Measurements from ENCODE around the gene CLSTN1.
"Not testable (repeated sequence)": the region's sequence is repeated elsewhere in the genome, so short reads cannot be mapped to it uniquely, and the experiment has no call there.

Gene CLSTN1

DNA sequence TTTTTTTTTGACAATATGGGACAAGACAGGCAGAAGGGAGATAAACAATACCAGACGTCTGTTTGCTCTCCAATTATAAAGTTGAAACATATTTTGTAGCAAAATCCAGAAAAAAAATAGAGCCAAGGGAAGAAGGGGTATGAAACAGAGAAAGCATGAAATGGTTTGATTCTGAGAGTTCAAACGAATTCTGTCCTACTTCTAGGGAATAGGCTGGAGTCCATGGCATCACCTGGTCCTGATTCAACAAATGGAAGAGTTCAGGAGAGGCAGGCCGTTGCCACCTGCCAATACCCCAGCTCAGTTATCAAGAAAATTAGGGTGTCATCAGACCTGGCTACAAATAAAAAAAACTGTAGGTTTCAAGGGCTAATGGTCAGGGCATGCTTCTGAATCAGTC is 71.8 kb downstream of the CLSTN1 start:
- CTCF ChIA-PET = interaction anchor here (0.6 to 1.5 kb wide), 4 partner anchors 9 to 998 kb away, joined by 3 to 5 read pairs (median 3); no protein-coding TSS in a partner anchor
- no peak for DNase-seq (ENCODE audit: low read depth, low spot score)
- TF ChIP-seq, protein P1, sequence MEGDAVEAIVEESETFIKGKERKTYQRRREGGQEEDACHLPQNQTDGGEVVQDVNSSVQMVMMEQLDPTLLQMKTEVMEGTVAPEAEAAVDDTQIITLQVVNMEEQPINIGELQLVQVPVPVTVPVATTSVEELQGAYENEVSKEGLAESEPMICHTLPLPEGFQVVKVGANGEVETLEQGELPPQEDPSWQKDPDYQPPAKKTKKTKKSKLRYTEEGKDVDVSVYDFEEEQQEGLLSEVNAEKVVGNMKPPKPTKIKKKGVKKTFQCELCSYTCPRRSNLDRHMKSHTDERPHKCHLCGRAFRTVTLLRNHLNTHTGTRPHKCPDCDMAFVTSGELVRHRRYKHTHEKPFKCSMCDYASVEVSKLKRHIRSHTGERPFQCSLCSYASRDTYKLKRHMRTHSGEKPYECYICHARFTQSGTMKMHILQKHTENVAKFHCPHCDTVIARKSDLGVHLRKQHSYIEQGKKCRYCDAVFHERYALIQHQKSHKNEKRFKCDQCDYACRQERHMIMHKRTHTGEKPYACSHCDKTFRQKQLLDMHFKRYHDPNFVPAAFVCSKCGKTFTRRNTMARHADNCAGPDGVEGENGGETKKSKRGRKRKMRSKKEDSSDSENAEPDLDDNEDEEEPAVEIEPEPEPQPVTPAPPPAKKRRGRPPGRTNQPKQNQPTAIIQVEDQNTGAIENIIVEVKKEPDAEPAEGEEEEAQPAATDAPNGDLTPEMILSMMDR (IDR thresholded peaks at IDR 0.05; ENCODE audit: insufficient read depth, low read length, missing control alignments) = no peak
- POLR2A ChIA-PET = no interaction called here
- no peak overlapping the region for H3K4me3 ChIP-seq (ENCODE audit: low read depth, low read length)

GRCh38 chr1:9749361-9749760 is 74.4 kb downstream of the CLSTN1 start:
- H3K4me3 ChIP-seq (ENCODE audit: low read depth, low read length) = no peak overlapping the region
- DNase-seq (ENCODE audit: low read depth, low spot score) = no peak
- POLR2A ChIA-PET = no interaction called here
- CTCF ChIA-PET = interaction anchor here (1.2 kb wide), 1 partner anchor 24 kb away, joined by 4 read pairs; no protein-coding TSS in a partner anchor
- TF ChIP-seq, protein P1 (IDR thresholded peaks at IDR 0.05; ENCODE audit: insufficient read depth, low read length, missing control alignments) = no peak

- POLR2A ChIA-PET = not testable (repeated sequence)
- CTCF ChIA-PET = interaction anchor here (3.8 kb wide), 1 partner anchor 22 kb away, joined by 21 read pairs; no protein-coding TSS in a partner anchor
Measured at GRCh38 chr1:9748391-9748790, 75.4 kb downstream of the CLSTN1 start.

GRCh38 chr1:9746651-9747050 is 77.1 kb downstream of the CLSTN1 start:
- ChIA-PET CTCF (interaction anchor here (1.1 to 3.8 kb wide), 3 partner anchors 21 to 121 kb away, joined by 3 to 21 read pairs (median 4); no protein-coding TSS in a partner anchor), POLR2A (no interaction called here)
- no peak overlapping the region for H3K4me3 ChIP-seq (ENCODE audit: low read depth, low read length)
- DNase-seq (ENCODE audit: low read depth, low spot score) = no peak
- TF ChIP-seq, protein P1 (IDR thresholded peaks at IDR 0.05; ENCODE audit: insufficient read depth, low read length, missing control alignments) = no peak

More at GRCh38 chr1:9748391-9748790, 75.4 kb downstream of the CLSTN1 start:
- DNase-seq (ENCODE audit: low read depth, low spot score); H3K4me3 ChIP-seq (ENCODE audit: low read depth, low read length): not testable (repeated sequence)

DNA sequence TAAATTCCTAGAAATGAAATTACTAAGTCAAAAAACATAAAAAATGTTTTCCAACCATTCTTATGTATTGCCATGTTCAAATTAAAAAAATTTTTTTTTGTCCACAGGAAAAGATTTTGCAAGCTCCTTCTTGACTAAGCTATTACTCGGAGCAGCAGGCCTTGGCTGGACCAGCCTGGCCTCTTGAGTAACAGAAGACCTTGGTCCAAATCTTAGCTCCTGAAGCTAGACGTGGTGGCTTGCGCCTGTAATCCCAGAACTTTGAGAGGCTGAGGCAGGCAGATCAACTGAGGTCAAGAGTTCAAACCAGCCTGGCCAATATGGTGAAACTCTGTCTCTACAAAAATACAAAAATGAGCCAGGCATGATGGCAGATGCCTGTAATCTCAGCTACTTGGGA is 77.6 kb downstream of the CLSTN1 start:
- TF ChIP-seq, protein P1 (IDR thresholded peaks at IDR 0.05; ENCODE audit: insufficient read depth, low read length, missing control alignments) = no peak
- ChIA-PET POLR2A (no interaction called here), CTCF (interaction anchor here (1.1 to 3.8 kb wide), 3 partner anchors 20 to 122 kb away, joined by 3 to 21 read pairs (median 4); no protein-coding TSS in a partner anchor)
- H3K4me3 ChIP-seq (ENCODE audit: low read depth, low read length) = no peak overlapping the region
- no peak for DNase-seq (ENCODE audit: low read depth, low spot score)

DNA sequence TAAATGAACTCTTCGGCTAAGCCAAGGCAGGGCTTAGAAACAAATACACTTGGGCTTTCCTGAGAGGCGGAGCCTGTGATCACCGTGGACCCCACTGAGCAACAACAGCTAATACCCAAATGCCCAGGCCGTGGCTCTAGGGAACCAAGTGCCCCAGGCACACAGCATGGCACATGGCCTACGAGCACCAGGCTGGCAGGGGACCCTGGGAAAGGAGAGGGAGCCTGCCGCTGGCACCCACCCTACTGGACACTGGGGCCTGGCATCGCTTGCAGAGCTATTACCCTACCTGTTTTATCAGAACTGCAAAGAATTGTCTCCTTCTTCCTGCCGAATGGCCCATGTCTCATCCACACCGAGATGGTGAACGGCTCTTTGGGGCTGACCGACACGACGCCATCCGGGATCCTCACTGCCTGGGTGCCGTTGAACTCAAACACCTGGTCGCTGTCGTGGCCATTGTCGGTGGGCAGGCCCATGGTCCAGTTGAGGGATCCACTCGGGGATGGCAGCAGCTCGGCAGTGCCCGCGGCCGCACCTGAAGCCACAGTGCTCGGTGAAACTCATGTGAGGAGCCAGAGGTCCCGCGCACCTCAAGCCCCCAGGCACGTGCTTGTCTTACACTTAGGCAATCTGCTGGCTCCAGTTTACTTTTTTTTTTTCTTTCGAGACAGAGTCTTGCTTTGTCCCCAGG is 79.5 kb downstream of the CLSTN1 start:
- ChIA-PET CTCF (interaction anchor here (0.9 to 4.0 kb wide), 3 partner anchors 18 to 117 kb away, joined by 3 to 19 read pairs (median 3); no protein-coding TSS in a partner anchor), POLR2A (no interaction called here)
- TF ChIP-seq, protein P1 (IDR thresholded peaks at IDR 0.05; ENCODE audit: insufficient read depth, low read length, missing control alignments) = no peak
- no peak for DNase-seq (ENCODE audit: low read depth, low spot score)
- no peak overlapping the region for H3K4me3 ChIP-seq (ENCODE audit: low read depth, low read length)
